Retinal pigment epithelial cell (primary cell): ENCODE data around the gene CHST12.

Source experiments
- DNase-seq: peaks from one replicate; pipeline ENCODE4 v3.0.0-alpha.2; 2010; ENCODE audit warnings: low read depth
- H3K4me3 ChIP-seq: 2 replicates; pipeline ENCODE4 v1.5.1; 2011; ENCODE audit warnings: mild to moderate bottlenecking, low read length, control low read depth, moderate library complexity
- CTCF ChIP-seq: conservative IDR thresholded peaks from 2 replicates; pipeline ENCODE4 v1.5.1; 2011; ENCODE audit warnings: low read depth, low read length, control low read depth, inconsistent platforms

Gene CHST12

GRCh38 chr7:2431260-2431867, 28.0 kb downstream of the CHST12 start:
- TF ChIP-seq CTCF, result peak; percentile 49
- no peak for DNase-seq
- no peak overlapping the region for H3K4me3 ChIP-seq

DNA sequence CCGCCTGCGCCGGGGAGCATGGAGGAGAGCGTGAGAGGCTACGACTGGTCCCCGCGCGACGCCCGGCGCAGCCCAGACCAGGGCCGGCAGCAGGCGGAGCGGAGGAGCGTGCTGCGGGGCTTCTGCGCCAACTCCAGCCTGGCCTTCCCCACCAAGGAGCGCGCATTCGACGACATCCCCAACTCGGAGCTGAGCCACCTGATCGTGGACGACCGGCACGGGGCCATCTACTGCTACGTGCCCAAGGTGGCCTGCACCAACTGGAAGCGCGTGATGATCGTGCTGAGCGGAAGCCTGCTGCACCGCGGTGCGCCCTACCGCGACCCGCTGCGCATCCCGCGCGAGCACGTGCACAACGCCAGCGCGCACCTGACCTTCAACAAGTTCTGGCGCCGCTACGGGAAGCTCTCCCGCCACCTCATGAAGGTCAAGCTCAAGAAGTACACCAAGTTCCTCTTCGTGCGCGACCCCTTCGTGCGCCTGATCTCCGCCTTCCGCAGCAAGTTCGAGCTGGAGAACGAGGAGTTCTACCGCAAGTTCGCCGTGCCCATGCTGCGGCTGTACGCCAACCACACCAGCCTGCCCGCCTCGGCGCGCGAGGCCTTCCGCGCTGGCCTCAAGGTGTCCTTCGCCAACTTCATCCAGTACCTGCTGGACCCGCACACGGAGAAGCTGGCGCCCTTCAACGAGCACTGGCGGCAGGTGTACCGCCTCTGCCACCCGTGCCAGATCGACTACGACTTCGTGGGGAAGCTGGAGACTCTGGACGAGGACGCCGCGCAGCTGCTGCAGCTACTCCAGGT, 29.7 kb downstream of the CHST12 start:
- no peak for TF ChIP-seq CTCF
- DNase-seq, result no peak
- H3K4me3 ChIP-seq, result no peak overlapping the region

DNA sequence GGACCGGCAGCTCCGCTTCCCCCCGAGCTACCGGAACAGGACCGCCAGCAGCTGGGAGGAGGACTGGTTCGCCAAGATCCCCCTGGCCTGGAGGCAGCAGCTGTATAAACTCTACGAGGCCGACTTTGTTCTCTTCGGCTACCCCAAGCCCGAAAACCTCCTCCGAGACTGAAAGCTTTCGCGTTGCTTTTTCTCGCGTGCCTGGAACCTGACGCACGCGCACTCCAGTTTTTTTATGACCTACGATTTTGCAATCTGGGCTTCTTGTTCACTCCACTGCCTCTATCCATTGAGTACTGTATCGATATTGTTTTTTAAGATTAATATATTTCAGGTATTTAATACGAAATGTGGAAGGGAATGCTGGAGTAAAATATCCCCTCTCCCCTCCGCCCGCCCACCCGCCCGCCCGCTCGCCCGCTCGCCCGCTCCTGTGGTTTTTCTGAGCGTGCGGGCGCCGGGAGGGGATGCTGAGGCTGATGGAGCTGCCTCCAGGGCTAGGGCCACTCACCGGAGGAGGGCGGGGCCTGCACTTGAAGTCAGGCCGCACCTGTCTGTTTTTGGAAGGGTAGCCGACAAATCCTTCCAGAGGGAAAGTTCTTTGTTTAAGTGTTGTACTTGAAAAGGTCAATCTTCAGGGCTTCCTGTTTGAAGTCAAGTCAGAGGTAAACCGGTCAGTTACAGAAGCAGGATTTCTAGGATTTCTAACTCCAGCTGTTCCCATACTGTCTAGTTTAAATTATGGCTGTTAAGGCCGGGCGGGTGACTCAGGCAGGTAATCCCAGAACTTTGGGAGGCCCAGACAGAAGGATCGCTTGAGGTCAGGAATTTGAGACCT, 30.5 kb downstream of the CHST12 start:
- no peak for DNase-seq

DNA sequence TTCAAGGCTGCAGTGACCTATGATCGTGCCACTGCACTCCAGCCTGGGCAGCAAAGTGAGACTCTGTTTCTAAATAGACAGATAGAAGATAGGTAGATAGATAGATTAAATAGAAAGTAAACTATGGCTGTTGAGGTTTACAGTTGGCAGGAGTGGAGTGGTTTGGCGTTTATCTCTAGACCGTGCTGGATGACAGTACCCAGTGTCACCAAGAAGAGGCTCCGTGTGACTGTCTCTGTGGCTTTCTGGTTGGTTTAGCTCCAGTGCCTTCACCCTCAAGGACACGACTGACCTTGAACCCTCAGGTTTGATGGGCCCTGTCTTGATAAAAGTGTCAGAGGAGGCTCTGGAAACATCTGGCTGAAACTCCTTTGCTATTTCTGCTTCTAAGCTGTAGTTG, 31.7 kb downstream of the CHST12 start:
- no peak for DNase-seq
- no peak for TF ChIP-seq CTCF
- no peak overlapping the region for H3K4me3 ChIP-seq

More for the DNA sequence above, 30.5 kb downstream of the CHST12 start:
- H3K4me3 ChIP-seq, result no peak overlapping the region
- no peak for TF ChIP-seq CTCF

DNA sequence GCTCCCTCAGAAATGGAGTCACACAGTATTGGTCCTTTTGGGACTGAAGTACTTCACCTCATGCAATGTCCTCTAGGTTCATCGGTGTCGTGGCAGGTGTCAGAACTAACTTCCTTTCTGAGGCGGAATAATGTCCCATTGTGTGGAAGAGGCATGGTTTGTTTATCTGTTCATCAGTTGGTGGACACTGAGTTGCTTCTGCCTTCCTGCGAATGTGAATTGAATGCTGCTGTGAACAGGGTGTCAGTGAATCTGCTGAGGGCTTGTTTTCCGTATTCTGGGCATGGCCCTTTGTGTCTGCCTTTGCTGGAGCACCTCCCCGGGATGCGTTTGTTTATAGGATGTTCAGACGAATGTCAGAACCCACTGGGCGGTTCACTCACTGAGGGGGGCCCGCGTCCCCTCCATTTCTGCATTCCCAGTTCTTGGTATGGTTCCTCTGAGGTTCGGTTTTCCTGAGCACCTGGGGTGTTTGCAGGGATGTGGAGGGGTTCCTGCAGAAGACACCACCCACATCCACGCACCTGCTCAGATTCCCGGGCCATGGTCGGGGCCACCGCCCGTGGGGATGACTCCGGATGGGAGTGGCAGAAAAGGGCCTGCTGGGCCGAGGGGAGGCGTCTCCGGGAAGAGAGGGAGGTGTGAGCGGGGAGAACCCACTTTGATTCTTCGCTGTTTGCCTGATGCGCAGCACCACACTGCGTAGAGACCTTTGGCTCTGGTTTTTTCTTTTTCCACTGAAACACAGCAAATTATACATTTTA, 33.1 kb downstream of the CHST12 start:
- TF ChIP-seq CTCF, result no peak
- no peak overlapping the region for H3K4me3 ChIP-seq
- no peak for DNase-seq

GRCh38 chr7:2437136-2437535, 33.7 kb downstream of the CHST12 start:
- no peak for TF ChIP-seq CTCF
- H3K4me3 ChIP-seq, result no peak overlapping the region
- no peak for DNase-seq
